Measurements from ENCODE around the gene PLP2.

PLP2 gene

GRCh38 chrX:49202022-49202421 lies 30.3 kb downstream of the PLP2 start:
- Histone ChIP-seq H3K9me3 (ENCODE audit: low read length) (no peaks in the 10 kb centered on the region), H3K9me2 (ENCODE audit: low read depth, low read length) (no peaks in the 10 kb centered on the region), H3K27me3 (ENCODE audit: insufficient read depth, low read length) (no peaks in the 10 kb centered on the region)

GRCh38 chrX:49203536-49203935 lies 31.8 kb downstream of the PLP2 start:
- H3K27ac ChIP-seq (ENCODE audit: low read depth, low read length, poor library complexity, severe bottlenecking) = no peak overlapping the region
- H3K9me3 ChIP-seq (ENCODE audit: low read length) = no peaks in the 10 kb centered on the region
- H3K4me3 ChIP-seq (ENCODE audit: low read depth, low read length, poor library complexity, severe bottlenecking) = no peak overlapping the region
- H3K79me2 ChIP-seq (ENCODE audit: insufficient read depth, low read length) = no peaks in the 10 kb centered on the region
- no peak overlapping the region for H2AFZ ChIP-seq (ENCODE audit: low read length)
- no peak for TF ChIP-seq EZH2 (IDR thresholded peaks at IDR 0.05; ENCODE audit: borderline replicate concordance, low read length)
- TF ChIP-seq CTCF (IDR thresholded peaks at IDR 0.05; ENCODE audit: low read length) = no peak
- peaks cover 10% of the 10 kb centered on the region for H3K4me1 ChIP-seq (ENCODE audit: insufficient read depth, low read length, severe bottlenecking)
- no peaks in the 10 kb centered on the region for H3F3A ChIP-seq (ENCODE audit: insufficient read depth, low read length)
- H3K4me2 ChIP-seq (ENCODE audit: low read length) = no peak overlapping the region
- H3K36me3 ChIP-seq (ENCODE audit: insufficient read depth, low read length) = no peaks in the 10 kb centered on the region
- H3K9ac ChIP-seq (ENCODE audit: low read length) = no peak overlapping the region
- no peaks in the 10 kb centered on the region for H4K20me1 ChIP-seq (ENCODE audit: insufficient read depth, low read length)
- no peaks in the 10 kb centered on the region for H3K27me3 ChIP-seq (ENCODE audit: insufficient read depth, low read length)
- no peaks in the 10 kb centered on the region for H3K9me2 ChIP-seq (ENCODE audit: low read depth, low read length)

More at GRCh38 chrX:49202022-49202421, 30.3 kb downstream of the PLP2 start:
- no peak overlapping the region for H3K9ac ChIP-seq (ENCODE audit: low read length)
- H2AFZ ChIP-seq (ENCODE audit: low read length) = no peak overlapping the region
- H3K79me2 ChIP-seq (ENCODE audit: insufficient read depth, low read length) = no peaks in the 10 kb centered on the region
- H3K4me1 ChIP-seq (ENCODE audit: insufficient read depth, low read length, severe bottlenecking) = peaks cover 10% of the 10 kb centered on the region
- no peaks in the 10 kb centered on the region for H3F3A ChIP-seq (ENCODE audit: insufficient read depth, low read length)
- H3K4me3 ChIP-seq (ENCODE audit: low read depth, low read length, poor library complexity, severe bottlenecking) = no peak overlapping the region
- H3K4me2 ChIP-seq (ENCODE audit: low read length) = no peak overlapping the region
- H3K27ac ChIP-seq (ENCODE audit: low read depth, low read length, poor library complexity, severe bottlenecking) = no peak overlapping the region
- no peaks in the 10 kb centered on the region for H4K20me1 ChIP-seq (ENCODE audit: insufficient read depth, low read length)
- TF ChIP-seq CTCF (IDR thresholded peaks at IDR 0.05; ENCODE audit: low read length) (no peak), EZH2 (IDR thresholded peaks at IDR 0.05; ENCODE audit: borderline replicate concordance, low read length) (no peak)
- H3K36me3 ChIP-seq (ENCODE audit: insufficient read depth, low read length) = no peaks in the 10 kb centered on the region

DNA sequence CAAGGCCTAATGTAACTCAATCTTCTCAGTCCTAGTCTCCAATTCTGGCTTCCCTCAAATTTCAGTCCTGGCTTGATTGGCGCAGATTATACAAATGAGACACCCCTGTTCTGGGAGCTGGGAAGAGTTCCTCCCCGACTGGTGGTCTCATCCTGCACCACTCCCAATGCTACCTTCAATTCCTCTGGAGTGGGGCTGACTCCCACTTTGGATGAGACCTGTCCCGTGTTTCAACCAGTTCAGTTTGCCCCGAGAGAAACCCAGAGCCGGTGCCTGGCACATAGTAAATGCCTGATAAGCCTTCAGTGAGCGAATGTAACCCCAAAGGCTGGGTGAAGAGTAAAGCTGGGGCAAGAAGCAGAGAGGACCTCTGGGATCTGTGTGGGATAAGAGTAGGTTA lies 32.3 kb downstream of the PLP2 start:
- Histone ChIP-seq H3F3A (ENCODE audit: insufficient read depth, low read length) (no peaks in the 10 kb centered on the region), H3K9me2 (ENCODE audit: low read depth, low read length) (no peaks in the 10 kb centered on the region), H3K27me3 (ENCODE audit: insufficient read depth, low read length) (no peaks in the 10 kb centered on the region), H3K79me2 (ENCODE audit: insufficient read depth, low read length) (no peaks in the 10 kb centered on the region), H3K36me3 (ENCODE audit: insufficient read depth, low read length) (no peaks in the 10 kb centered on the region), H3K9ac (ENCODE audit: low read length) (no peak overlapping the region), H3K4me3 (ENCODE audit: low read depth, low read length, poor library complexity, severe bottlenecking) (no peak overlapping the region), H3K4me1 (ENCODE audit: insufficient read depth, low read length, severe bottlenecking) (peaks cover 10% of the 10 kb centered on the region), H3K4me2 (ENCODE audit: low read length) (no peak overlapping the region), H3K9me3 (ENCODE audit: low read length) (no peaks in the 10 kb centered on the region), H4K20me1 (ENCODE audit: insufficient read depth, low read length) (no peaks in the 10 kb centered on the region), H2AFZ (ENCODE audit: low read length) (no peak overlapping the region), H3K27ac (ENCODE audit: low read depth, low read length, poor library complexity, severe bottlenecking) (no peak overlapping the region)
- TF ChIP-seq CTCF (IDR thresholded peaks at IDR 0.05; ENCODE audit: low read length) = no peak
- TF ChIP-seq EZH2 (IDR thresholded peaks at IDR 0.05; ENCODE audit: borderline replicate concordance, low read length) = no peak

Data from OCI-LY1 (cell line).